Measurements from ENCODE around the gene TDRKH.
"Not testable (repeated sequence)": the region's sequence is repeated elsewhere in the genome, so short reads cannot be mapped to it uniquely, and the experiment has no call there.

Gene TDRKH

GRCh38 chr1:151759241-151759640, 31.1 kb downstream of the TDRKH start:
- no peak for DNase-seq (ENCODE audit: insufficient read length, low spot score)
- TF ChIP-seq SPI1 (IDR thresholded peaks at IDR 0.05; ENCODE audit: low read depth, low read length) (no peak), POU2F2 (IDR thresholded peaks at IDR 0.05; ENCODE audit: low read depth, low read length) (no peak), PAX5 (IDR thresholded peaks at IDR 0.05; ENCODE audit: insufficient read depth, low read length, severe bottlenecking) (no peak), POLR2AphosphoS5 (IDR thresholded peaks at IDR 0.05; ENCODE audit: low read depth, low read length) (no peak), POLR2A (IDR thresholded peaks at IDR 0.05; ENCODE audit: low read depth, low read length) (no peak), TAF1 (IDR thresholded peaks at IDR 0.05; ENCODE audit: low read depth, low read length) (no peak)
- no peak for FAIRE-seq

DNA sequence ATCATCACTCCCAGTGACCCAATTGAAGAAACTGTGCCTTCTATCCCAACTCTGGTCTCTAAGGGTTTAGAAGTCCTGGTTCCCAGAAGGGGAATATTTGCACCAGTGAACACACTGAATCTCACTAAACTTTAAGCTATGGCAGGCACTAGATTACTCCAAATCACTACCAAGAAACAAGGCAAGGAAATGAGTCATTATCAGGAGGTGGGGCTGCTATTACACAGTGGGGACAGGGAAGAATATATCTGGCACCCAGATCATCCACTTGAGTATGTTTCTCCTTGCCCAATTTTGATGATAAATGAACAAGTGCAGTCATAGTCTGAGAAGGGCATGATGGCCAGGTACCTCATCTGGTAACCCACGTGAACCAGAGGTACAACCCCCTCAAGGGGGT, 34.0 kb downstream of the TDRKH start:
- no peak for DNase-seq (ENCODE audit: insufficient read length, low spot score)
- FAIRE-seq: no peak
- TF ChIP-seq POU2F2 (IDR thresholded peaks at IDR 0.05; ENCODE audit: low read depth, low read length) (no peak), POLR2AphosphoS5 (IDR thresholded peaks at IDR 0.05; ENCODE audit: low read depth, low read length) (no peak), POLR2A (IDR thresholded peaks at IDR 0.05; ENCODE audit: low read depth, low read length) (no peak), SPI1 (IDR thresholded peaks at IDR 0.05; ENCODE audit: low read depth, low read length) (no peak), PAX5 (IDR thresholded peaks at IDR 0.05; ENCODE audit: insufficient read depth, low read length, severe bottlenecking) (no peak), TAF1 (IDR thresholded peaks at IDR 0.05; ENCODE audit: low read depth, low read length) (no peak)

- DNase-seq (ENCODE audit: insufficient read length, low spot score): no peak
- no peak for TF ChIP-seq PAX5 (IDR thresholded peaks at IDR 0.05; ENCODE audit: insufficient read depth, low read length, severe bottlenecking)
- no peak for TF ChIP-seq POU2F2 (IDR thresholded peaks at IDR 0.05; ENCODE audit: low read depth, low read length)
- no peak for TF ChIP-seq SPI1 (IDR thresholded peaks at IDR 0.05; ENCODE audit: low read depth, low read length)
- no peak for TF ChIP-seq TAF1 (IDR thresholded peaks at IDR 0.05; ENCODE audit: low read depth, low read length)
- FAIRE-seq: no peak
Measured at GRCh38 chr1:151741516-151741915, 48.8 kb downstream of the TDRKH start.

DNA sequence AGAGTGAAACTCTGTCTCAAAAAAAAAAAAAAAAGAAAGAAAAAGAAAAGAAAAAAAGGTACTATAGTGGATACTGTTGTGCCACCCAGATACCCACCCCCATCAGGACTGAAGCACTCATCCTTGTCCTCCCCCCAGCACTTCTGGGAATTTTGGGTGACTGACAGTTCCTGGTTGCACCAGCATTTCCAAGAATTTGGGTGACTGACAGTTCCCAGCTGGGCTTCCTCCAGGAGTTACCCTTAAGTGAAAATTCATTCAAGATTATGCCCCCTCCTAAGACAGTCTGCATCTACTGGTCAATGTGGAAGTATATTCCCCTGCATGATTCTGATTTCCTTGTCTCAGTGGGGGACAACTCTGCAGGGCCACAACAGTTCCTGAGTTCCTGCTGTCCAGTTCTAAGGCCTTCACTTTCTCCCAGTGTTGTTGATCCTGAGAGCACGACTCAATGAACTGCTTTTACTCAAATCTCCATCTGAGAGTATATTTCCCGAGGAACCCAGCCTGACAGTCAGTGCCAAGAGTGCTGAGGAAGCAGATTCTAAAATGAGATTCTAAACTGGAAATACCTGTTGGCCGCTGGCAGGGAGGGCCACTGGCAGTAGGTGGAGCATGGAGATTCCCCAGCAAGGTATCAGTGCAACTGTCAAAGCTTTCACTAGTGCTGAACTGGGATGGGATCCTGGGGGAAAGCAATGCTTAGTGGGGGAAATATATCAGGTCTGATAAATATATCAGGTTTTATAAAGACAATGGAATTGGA, 50.5 kb downstream of the TDRKH start:
- no peak for DNase-seq (ENCODE audit: insufficient read length, low spot score)
- TF ChIP-seq POLR2A (IDR thresholded peaks at IDR 0.05; ENCODE audit: low read depth, low read length): no peak
- TF ChIP-seq SPI1 (IDR thresholded peaks at IDR 0.05; ENCODE audit: low read depth, low read length): no peak
- no peak for TF ChIP-seq POU2F2 (IDR thresholded peaks at IDR 0.05; ENCODE audit: low read depth, low read length)
- no peak for TF ChIP-seq TAF1 (IDR thresholded peaks at IDR 0.05; ENCODE audit: low read depth, low read length)
- no peak for TF ChIP-seq PAX5 (IDR thresholded peaks at IDR 0.05; ENCODE audit: insufficient read depth, low read length, severe bottlenecking)
- no peak for TF ChIP-seq POLR2AphosphoS5 (IDR thresholded peaks at IDR 0.05; ENCODE audit: low read depth, low read length)
- FAIRE-seq: no peak

GRCh38 chr1:151737479-151737878, 52.8 kb downstream of the TDRKH start:
- FAIRE-seq (no peak), DNase-seq (ENCODE audit: insufficient read length, low spot score) (no peak)
- TF ChIP-seq POU2F2 (IDR thresholded peaks at IDR 0.05; ENCODE audit: low read depth, low read length): no peak
- no peak for TF ChIP-seq POLR2AphosphoS5 (IDR thresholded peaks at IDR 0.05; ENCODE audit: low read depth, low read length)
- TF ChIP-seq TAF1 (IDR thresholded peaks at IDR 0.05; ENCODE audit: low read depth, low read length): no peak
- no peak for TF ChIP-seq SPI1 (IDR thresholded peaks at IDR 0.05; ENCODE audit: low read depth, low read length)
- TF ChIP-seq PAX5 (IDR thresholded peaks at IDR 0.05; ENCODE audit: insufficient read depth, low read length, severe bottlenecking): no peak
- TF ChIP-seq POLR2A (IDR thresholded peaks at IDR 0.05; ENCODE audit: low read depth, low read length): no peak

DNA sequence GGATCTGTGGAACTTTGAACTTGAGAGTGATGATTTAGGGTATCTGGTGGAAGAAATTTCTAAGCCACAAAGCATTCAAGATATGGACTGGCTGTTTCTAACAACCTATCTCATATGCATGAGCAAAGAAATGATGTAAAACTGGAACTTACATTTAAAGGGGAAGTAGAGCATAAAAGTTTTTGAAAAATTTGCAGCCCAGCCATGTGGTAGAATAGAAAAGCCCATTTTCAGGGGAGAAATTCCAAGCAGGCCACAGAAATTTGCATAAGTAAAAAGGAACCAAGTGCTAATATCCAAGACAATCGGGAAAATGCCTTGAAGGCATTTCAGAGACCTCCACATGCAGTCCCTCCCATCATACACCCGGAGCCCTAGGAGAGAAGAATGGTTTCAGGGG, 53.3 kb downstream of the TDRKH start:
- DNase-seq (ENCODE audit: insufficient read length, low spot score): no peak
- TF ChIP-seq POLR2A (IDR thresholded peaks at IDR 0.05; ENCODE audit: low read depth, low read length) (no peak), SPI1 (IDR thresholded peaks at IDR 0.05; ENCODE audit: low read depth, low read length) (no peak), PAX5 (IDR thresholded peaks at IDR 0.05; ENCODE audit: insufficient read depth, low read length, severe bottlenecking) (no peak), POU2F2 (IDR thresholded peaks at IDR 0.05; ENCODE audit: low read depth, low read length) (no peak), TAF1 (IDR thresholded peaks at IDR 0.05; ENCODE audit: low read depth, low read length) (no peak)
- FAIRE-seq: no peak

DNA sequence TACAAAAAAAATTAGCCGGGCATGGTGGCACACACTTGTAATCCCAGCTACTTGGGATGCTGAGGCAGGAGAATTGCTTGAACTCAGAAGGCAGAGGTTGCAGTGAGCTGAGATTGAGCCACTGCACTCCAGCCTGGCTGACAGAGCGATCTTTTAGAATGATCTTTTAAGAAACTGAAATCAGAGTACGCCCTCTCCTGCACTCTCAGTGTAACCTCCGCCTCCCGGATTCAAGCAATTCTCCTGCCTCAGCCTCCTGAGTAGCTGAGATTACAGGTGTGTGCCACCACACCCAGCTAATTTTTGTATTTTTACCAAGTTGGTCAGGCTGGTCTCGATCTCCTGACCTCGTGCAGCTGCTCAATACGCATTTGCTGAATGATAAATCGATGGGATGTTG, 56.3 kb downstream of the TDRKH start:
- not testable (repeated sequence) for FAIRE-seq; DNase-seq (ENCODE audit: insufficient read length, low spot score)

DNA sequence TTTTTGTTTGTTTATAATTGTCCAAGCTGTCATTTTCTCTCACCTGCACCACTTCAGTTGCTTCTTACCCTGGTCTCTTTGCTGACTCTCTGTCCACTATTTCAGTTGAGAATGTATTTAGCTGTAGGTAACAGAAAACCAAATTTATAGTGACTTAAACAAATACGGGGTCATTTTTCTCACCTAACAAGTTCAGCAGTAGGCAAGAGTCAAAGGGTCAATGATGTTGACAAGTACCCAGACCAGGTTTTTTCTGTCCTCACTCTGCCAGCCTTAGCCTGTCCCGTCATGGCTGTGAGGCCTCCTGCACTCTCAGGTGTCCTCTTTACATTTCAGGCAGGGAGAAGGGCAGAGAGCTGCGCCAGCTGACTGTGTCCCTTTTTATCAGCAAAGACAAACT, 57.2 kb downstream of the TDRKH start:
- no peak for TF ChIP-seq SPI1 (IDR thresholded peaks at IDR 0.05; ENCODE audit: low read depth, low read length)
- TF ChIP-seq TAF1 (IDR thresholded peaks at IDR 0.05; ENCODE audit: low read depth, low read length): no peak
- TF ChIP-seq POLR2AphosphoS5 (IDR thresholded peaks at IDR 0.05; ENCODE audit: low read depth, low read length): no peak
- no peak for TF ChIP-seq POU2F2 (IDR thresholded peaks at IDR 0.05; ENCODE audit: low read depth, low read length)
- no peak for DNase-seq (ENCODE audit: insufficient read length, low spot score)
- FAIRE-seq: no peak

DNA sequence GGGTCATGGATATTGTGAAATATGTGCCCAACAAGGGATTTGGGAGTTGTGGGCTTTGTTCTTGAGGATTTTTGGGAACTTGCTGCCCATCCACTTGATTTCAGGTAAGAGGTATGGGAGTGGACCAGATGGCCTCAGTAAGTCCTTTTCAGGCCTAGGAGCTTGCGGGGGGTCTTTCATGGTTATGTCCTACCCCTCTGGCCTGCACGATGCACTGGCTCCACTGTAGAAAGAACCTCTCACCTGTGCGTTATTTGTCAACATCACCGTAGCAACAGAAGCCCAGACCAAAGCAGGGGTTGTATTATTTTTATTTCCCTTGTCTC, 60.4 kb downstream of the TDRKH start:
- TF ChIP-seq POU2F2 (IDR thresholded peaks at IDR 0.05; ENCODE audit: low read depth, low read length) (no peak), POLR2A (IDR thresholded peaks at IDR 0.05; ENCODE audit: low read depth, low read length) (no peak), PAX5 (IDR thresholded peaks at IDR 0.05; ENCODE audit: insufficient read depth, low read length, severe bottlenecking) (no peak), SPI1 (IDR thresholded peaks at IDR 0.05; ENCODE audit: low read depth, low read length) (no peak), POLR2AphosphoS5 (IDR thresholded peaks at IDR 0.05; ENCODE audit: low read depth, low read length) (no peak), TAF1 (IDR thresholded peaks at IDR 0.05; ENCODE audit: low read depth, low read length) (no peak)
- DNase-seq (ENCODE audit: insufficient read length, low spot score): no peak
- no peak for FAIRE-seq

GRCh38 chr1:151729157-151729965, 60.9 kb downstream of the TDRKH start:
- no peak for FAIRE-seq

More at GRCh38 chr1:151729157-151729965, 60.9 kb downstream of the TDRKH start:
- TF ChIP-seq POLR2AphosphoS5 (IDR thresholded peaks at IDR 0.05; ENCODE audit: low read depth, low read length) (no peak), POU2F2 (IDR thresholded peaks at IDR 0.05; ENCODE audit: low read depth, low read length) (no peak), PAX5 (IDR thresholded peaks at IDR 0.05; ENCODE audit: insufficient read depth, low read length, severe bottlenecking) (no peak), TAF1 (IDR thresholded peaks at IDR 0.05; ENCODE audit: low read depth, low read length) (no peak), POLR2A (IDR thresholded peaks at IDR 0.05; ENCODE audit: low read depth, low read length) (no peak), SPI1 (IDR thresholded peaks at IDR 0.05; ENCODE audit: low read depth, low read length) (no peak)
- no peak for DNase-seq (ENCODE audit: insufficient read length, low spot score)
